ENCODE data around the gene GLIS1. TPM values are rescaled to one million over a fixed set of nuclear protein-coding genes. Genes with fewer than 3 reads are reported as not detected.

The GLIS1 gene
- polyA plus RNA-seq, 1 donor from 2014 or later: not detected

DNA sequence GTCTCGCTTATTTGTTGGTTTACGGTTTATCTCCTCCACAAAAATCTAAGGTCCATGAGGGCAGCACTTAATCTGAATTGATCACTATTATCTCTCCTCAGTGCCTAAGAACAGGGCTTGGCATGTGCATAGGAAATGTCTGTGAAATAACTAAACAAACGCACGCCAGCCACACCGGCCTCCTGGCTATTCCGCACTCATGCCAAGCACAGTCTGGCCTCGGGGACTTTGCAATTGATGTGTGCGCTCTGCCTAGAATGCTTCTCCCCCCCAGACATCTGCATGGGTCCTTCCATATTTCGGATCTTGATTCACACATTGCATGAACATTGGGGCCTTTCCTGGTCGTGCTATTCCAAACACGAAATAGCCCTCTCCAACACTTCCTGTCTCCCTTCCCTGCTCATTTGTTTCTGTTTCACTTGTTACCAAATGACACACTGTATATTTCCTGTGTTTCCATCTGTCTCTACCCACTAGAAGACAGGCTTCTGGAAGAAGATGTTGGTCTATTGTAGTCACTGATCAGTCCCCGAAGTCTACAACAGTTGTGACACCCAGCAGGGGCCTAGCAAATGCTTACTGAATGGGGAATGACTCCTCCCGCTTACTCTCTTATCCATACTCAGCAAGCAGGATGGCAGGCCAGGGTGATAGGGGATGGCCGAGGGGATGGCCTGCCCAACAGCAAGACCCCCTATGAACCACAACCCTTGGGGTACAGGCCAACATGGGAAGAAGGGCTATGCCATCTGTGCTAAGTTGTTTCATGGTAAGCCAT, 93.9 kb downstream of the GLIS1 start:
- Histone ChIP-seq H3K4me3 (ENCODE audit: low read length) (no peak overlapping the region), H3K27ac (ENCODE audit: low read length) (no peak overlapping the region), H3K9ac (ENCODE audit: low read length) (no peak overlapping the region), H3K27me3 (ENCODE audit: insufficient read depth, low read depth, low read length) (no peaks in the 10 kb centered on the region), H3K79me2 (replicated peaks; ENCODE audit: insufficient read depth, low read length) (no peaks in the 10 kb centered on the region), H4K20me1 (ENCODE audit: insufficient read depth) (no peaks in the 10 kb centered on the region), H3K36me3 (ENCODE audit: insufficient read depth, low read length) (no peaks in the 10 kb centered on the region), H3K9me2 (ENCODE audit: insufficient read depth, low read length) (no peaks in the 10 kb centered on the region), H3K9me3 (ENCODE audit: low read length) (no peaks in the 10 kb centered on the region), H3F3A (ENCODE audit: insufficient read depth, low read length, poor library complexity, severe bottlenecking) (no peaks in the 10 kb centered on the region), H3K4me2 (ENCODE audit: low read length) (no peak overlapping the region), H2AFZ (ENCODE audit: low read depth, low read length) (no peak overlapping the region)
- no peak for TF ChIP-seq SMC3 (conservative IDR thresholded peaks at IDR 0.05; ENCODE audit: poor library complexity)
- no peak for TF ChIP-seq TAF1 (IDR thresholded peaks at IDR 0.05; ENCODE audit: low read depth)
- TF ChIP-seq POLR2AphosphoS5 (IDR thresholded peaks at IDR 0.05): no peak
- TF ChIP-seq EZH2 (IDR thresholded peaks at IDR 0.05; ENCODE audit: borderline replicate concordance, insufficient read depth, low read length, poor library complexity, severe bottlenecking): no peak
- no peak for TF ChIP-seq MXI1 (conservative IDR thresholded peaks at IDR 0.05; ENCODE audit: poor library complexity, severe bottlenecking)
- no peak for TF ChIP-seq EP300 (conservative IDR thresholded peaks at IDR 0.05; ENCODE audit: poor library complexity, severe bottlenecking)
- no peak for TF ChIP-seq CTCF (IDR thresholded peaks at IDR 0.05; ENCODE audit: poor library complexity, severe bottlenecking)
- no peak for TF ChIP-seq RAD21 (conservative IDR thresholded peaks at IDR 0.05)
- TF ChIP-seq REST (IDR thresholded peaks at IDR 0.05; ENCODE audit: borderline replicate concordance): no peak

DNA sequence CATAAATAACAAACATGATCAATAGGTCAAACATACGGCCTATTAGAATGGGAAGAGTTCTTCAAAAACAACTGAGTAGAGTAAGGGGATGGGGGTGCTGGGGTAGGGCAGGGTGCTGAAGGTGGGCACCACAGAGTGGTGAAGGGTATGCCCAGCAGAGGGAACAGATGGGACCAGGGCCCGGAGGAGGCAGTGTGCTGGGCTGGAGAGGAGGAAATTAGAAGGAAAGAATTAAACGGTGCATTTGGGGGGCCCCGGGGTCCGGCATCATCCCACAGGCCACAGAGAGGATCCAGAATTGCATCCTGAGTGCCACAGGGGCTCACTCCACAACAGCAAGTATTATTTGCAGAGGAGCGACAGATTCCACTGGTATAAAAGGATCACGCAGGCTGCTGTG, 94.5 kb downstream of the GLIS1 start:
- no peak overlapping the region for H3K9ac ChIP-seq (ENCODE audit: low read length)
- H3K9me3 ChIP-seq (ENCODE audit: low read length): no peaks in the 10 kb centered on the region
- no peaks in the 10 kb centered on the region for H3K36me3 ChIP-seq (ENCODE audit: insufficient read depth, low read length)
- no peaks in the 10 kb centered on the region for H3K79me2 ChIP-seq (replicated peaks; ENCODE audit: insufficient read depth, low read length)
- H3K27ac ChIP-seq (ENCODE audit: low read length): no peak overlapping the region
- H3K9me2 ChIP-seq (ENCODE audit: insufficient read depth, low read length): no peaks in the 10 kb centered on the region
- H3K4me2 ChIP-seq (ENCODE audit: low read length): no peak overlapping the region
- H3K27me3 ChIP-seq (ENCODE audit: insufficient read depth, low read depth, low read length): no peaks in the 10 kb centered on the region
- no peaks in the 10 kb centered on the region for H3F3A ChIP-seq (ENCODE audit: insufficient read depth, low read length, poor library complexity, severe bottlenecking)
- no peaks in the 10 kb centered on the region for H4K20me1 ChIP-seq (ENCODE audit: insufficient read depth)
- TF ChIP-seq EZH2 (IDR thresholded peaks at IDR 0.05; ENCODE audit: borderline replicate concordance, insufficient read depth, low read length, poor library complexity, severe bottlenecking) (no peak), EP300 (conservative IDR thresholded peaks at IDR 0.05; ENCODE audit: poor library complexity, severe bottlenecking) (no peak), REST (IDR thresholded peaks at IDR 0.05; ENCODE audit: borderline replicate concordance) (no peak), MXI1 (conservative IDR thresholded peaks at IDR 0.05; ENCODE audit: poor library complexity, severe bottlenecking) (no peak), SMC3 (conservative IDR thresholded peaks at IDR 0.05; ENCODE audit: poor library complexity) (no peak), POLR2AphosphoS5 (IDR thresholded peaks at IDR 0.05) (no peak), CTCF (IDR thresholded peaks at IDR 0.05; ENCODE audit: poor library complexity, severe bottlenecking) (no peak), TAF1 (IDR thresholded peaks at IDR 0.05; ENCODE audit: low read depth) (no peak), RAD21 (conservative IDR thresholded peaks at IDR 0.05) (no peak)
- H2AFZ ChIP-seq (ENCODE audit: low read depth, low read length): no peak overlapping the region
- H3K4me3 ChIP-seq (ENCODE audit: low read length): no peak overlapping the region

Data from neural cell (in vitro differentiated cells).